Stimulated activated CD4-positive, alpha-beta T cell treated with anti-CD3 and anti-CD28 coated beads, TNF-alpha, amount 100 ng/mL, for 1 hour (primary cell): ENCODE results near the gene ELMO3.
A peak's percentile ranks its signal among the peaks of the same experiment; 100 is the strongest.

Experiments used
- DNase-seq, 3 donors: peaks; one replicate each; pipeline ENCODE4 v3.0.0-alpha.2; 2020; ENCODE audit warnings: low read depth in 3 of 3, low spot score in 1 of 3

The ELMO3 gene

DNA sequence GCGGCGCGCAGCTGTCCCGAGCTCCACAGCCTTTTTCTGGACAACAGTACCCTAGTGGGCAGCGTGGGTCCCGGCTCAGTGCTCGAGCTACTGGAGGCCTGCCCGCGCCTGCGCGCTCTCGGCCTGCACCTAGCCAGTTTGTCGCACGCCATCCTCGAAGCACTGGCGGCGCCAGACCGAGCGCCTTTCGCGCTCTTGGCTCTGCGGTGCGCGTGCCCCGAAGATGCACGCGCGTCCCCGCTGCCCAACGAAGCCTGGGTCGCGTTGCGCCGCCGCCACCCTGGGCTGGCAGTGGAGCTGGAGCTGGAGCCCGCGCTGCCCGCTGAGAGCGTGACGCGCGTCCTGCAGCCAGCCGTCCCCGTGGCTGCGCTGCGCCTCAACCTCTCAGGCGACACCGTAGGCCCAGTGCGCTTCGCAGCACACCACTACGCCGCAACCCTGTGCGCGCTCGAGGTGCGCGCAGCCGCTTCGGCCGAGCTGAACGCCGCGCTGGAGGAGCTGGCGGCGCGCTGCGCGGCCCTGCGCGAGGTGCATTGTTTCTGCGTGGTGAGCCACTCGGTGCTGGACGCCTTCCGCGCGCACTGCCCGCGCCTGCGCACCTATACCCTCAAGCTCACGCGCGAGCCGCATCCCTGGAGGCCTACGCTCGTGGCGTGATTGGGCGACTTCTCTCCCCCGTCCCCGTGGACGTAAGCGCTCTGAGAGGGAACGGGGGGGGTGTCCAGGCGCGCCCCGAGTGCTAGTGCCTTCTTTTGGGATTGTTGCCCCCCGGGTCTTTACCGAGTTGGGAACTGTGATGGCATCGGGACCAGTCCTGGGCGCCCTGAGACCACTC is 35.5 kb upstream of the ELMO3 start:
- no peak for DNase-seq

DNA sequence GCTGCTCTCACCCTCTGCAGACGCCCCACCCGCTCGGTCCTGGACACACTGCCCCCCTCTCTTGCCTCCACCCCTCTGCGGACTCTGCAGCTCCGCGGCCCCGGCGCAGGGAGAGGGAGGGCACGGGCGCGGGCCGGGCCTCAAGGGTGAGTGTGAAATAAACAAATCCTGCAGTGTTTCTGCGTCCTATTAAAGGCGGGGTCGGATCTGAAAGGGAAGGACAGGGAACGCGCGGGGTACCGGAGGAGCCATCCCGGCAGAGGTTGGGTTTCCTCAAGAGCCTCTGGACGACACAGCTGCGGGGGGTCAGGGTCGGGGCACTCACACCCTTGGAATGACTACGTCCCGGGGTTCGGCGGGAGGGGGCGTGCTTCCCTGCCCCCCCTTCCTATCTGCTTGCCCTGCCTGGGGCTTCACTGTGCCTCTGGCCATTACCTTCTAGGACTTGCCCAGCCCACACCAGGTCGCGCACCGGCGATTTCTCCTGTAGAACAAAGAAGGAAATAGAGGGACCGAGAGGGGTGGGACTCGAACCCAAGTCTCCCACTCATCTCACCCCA is 34.9 kb upstream of the ELMO3 start:
- DNase-seq: no peak

DNA sequence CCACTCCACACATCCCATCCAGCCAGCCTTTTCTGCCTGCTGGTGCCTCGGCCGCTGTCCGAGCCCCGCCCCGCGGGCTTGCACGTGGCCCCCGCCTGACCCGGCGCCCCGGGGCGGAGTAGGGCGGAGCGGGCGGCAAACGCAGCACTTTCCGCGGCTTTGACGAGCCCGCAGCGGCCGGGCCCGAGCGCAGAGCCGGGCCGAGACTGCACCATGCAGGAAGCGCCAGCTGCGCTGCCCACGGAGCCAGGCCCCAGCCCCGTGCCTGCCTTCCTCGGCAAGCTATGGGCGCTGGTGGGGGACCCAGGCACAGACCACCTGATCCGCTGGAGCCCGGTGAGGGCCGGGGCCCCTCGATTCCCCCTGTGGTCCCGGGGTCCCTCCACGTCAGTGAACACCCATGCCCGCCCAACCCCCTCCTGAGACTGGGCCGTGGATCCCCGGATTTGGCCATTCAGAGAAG is 34.3 kb upstream of the ELMO3 start, which contains the start of gene HSF4:
HSF4 (plus strand) TSS at position 147 of the 463 bp plus-strand sequence; CDS start at position 214, 67 bp downstream.
- DNase-seq: no peak

DNA sequence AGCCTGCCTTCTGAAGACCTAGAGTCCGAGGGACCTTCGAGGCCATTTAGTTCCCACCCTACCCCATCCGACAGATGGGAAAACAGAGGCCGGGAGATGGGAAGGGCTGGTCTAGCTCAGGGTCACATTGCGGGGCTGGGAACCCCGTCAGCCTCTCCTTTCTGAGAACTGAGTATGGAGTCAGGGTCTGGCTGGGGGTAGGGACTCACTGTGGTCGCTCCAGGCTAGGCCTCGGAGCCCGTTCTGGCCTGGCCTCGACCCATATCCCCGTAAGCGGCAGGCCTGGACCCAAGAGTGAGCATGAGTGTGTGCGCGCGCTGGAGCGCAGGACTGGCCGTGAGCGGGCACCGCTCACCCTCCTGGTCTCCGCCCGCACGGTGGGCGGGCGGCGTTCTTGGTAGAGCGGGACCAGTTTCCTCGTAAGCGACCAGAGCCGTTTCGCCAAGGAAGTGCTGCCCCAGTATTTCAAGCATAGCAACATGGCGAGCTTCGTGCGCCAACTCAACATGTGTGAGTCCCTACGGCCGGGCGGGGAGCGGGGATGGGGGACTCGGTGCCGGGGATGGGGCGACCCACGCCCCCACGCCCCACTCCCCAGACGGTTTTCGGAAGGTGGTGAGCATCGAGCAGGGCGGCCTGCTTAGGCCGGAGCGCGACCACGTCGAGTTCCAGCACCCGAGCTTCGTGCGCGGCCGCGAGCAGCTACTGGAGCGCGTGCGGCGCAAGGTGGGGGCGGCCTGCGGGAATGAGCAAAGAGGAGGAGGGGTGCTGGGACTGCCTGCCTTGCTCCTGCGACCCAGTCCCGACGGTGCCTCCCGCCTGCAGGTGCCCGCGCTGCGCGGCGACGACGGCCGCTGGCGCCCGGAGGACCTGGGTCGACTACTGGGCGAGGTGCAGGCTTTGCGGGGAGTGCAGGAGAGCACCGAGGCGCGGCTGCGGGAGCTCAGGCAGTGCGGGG is 33.5 kb upstream of the ELMO3 start:
- DNase-seq: no peak

DNA sequence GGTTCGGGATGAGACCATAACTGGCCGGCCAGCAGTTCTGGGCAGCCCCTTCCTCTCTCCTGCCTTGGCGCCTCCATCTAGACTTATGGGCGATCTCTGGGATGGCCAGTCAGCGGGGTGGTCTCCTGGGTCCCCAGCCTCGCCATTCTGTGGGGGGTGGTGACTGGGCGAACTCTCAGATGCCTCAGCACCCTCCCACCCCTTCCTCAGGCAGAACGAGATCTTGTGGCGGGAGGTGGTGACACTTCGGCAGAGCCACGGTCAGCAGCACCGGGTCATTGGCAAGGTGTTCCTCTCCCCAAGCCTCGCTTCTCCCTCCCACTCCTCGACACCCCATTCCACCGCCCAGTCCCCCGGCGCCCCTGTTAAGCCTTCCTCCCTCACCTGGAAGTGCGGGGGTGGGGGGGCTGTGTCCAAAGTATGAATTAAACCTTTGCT is 32.8 kb upstream of the ELMO3 start:
- no peak for DNase-seq

DNA sequence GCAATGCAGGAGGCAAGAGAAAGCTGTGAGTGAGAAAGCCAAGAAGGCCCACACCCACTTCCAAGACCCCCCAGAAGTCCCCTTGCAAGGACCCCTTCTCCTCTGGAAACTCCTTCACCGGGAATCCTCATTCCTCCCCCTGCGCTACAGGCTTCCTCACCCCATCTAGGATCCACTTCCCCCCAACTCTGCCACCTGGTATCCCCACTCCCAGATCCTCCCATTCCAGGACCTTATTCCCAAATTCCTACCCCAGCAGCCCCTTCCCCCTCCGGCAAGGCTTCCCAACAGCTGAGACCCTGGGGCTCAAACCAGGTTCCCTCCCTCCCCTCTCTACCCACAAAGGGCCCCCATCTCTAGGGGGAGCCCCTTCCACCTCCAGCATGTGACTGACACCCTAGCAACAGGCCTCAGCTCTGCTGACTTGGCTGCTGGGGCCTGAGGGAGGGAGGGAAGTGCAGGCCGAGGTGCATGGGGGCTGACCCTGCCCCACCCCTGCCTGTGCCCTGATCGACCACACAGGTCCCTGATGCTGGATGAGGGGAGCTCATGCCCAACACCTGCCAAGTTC is 32.2 kb upstream of the ELMO3 start:
- DNase-seq: no peak

DNA sequence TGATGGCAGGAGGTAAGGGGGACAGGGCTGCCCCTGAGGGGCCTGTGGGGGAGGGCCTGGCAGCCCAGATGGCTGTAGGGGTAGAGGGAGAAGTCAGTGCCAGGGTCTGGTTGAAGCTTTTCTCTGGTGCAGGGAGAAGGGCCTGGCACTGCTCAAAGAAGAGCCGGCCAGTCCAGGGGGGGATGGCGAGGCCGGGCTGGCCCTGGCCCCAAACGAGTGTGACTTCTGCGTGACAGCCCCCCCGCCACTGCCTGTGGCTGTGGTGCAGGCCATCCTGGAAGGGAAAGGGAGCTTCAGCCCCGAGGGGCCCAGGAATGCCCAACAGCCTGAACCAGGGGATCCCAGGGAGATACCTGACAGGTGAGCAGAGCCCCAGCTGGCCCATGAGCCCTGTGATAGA is 31.3 kb upstream of the ELMO3 start:
- DNase-seq: no peak

DNA sequence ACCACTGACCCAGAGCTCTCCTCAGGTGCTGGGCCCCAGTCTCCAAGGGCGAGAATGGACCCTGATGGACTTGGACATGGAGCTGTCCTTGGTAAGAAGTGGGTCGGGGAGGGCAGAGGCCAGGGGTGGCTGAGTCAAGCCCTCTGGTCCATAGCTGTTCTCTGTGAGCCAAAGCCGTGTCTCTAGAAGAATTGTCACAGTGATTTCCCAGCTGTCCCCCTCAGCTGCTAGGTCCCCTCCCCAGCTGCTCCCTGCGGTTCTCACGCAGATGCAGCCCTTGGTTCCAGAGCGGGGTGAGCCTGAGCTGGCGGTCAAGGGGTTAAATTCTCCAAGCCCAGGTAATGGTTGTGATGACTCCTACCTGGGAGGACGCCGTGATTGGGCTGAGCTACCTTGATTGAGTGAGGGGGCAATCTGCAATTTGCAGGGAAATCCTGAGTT is 29.9 kb upstream of the ELMO3 start:
- DNase-seq: no peak

DNA sequence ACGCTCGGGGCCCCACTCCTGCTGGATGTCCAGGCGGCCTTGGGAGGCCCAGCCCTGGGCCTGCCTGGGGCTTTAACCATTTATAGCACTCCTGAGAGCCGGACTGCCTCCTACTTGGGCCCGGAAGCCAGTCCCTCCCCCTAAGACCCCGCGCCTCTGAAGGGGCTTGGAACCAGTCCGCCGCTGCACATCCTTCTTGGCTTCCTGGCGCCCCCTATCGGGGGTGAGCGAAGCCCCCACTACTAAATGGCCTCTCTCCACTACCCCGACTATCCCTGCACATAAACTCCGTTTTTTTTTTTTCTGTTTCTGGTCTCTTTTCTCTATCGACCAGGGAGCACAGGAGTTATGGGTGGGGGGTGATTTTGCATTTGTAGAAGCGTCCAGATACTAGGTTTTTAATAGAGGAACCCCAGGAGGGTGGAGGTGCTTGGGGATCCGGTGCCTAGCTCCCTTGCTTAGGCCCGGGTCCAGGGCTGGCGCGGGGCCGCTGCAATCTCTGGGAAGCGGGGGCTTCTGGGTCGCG is 29.2 kb upstream of the ELMO3 start:
- no peak for DNase-seq

DNA sequence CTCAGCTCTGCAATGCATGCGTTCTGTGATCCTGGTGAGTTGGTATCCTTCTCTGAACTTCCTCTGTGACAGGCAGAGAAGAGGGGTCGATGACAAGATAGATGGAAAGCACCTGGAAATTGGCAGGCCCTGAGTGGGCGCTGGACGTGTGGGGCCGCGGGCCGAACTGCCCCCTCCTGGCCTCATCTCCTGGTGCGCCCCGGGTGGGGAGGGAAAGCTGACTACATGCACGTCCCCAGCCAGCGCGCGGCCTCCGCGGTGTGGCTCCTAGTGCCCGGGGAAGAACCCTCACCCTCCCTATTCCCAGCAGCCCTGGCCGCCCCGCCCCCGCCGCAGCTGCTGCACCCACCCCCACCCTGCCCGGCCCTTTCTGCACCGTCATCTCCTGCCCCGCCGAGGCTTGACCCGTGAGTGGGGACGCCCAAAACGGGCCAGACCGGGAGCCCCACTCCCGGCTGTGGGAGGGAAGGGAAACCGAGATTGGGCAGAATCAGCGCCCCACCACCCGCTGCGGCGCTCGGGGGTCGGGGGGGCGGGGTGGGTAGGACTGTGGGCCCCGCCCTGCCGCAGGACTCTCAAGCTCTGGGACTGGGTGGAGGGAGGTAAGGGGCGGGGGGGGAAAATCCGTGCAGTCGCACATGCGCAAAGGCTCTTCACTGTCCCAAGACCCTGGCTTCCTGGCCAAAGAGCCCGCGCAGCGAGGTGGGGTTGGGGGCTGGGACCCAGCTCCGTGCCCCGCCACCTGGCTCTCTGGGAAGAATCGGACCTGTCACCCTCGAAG is 28.6 kb upstream of the ELMO3 start, which contains the start of gene NOL3:
NOL3 (plus strand) TSS at position 371 of the 781 bp plus-strand sequence.
- no peak for DNase-seq

DNA sequence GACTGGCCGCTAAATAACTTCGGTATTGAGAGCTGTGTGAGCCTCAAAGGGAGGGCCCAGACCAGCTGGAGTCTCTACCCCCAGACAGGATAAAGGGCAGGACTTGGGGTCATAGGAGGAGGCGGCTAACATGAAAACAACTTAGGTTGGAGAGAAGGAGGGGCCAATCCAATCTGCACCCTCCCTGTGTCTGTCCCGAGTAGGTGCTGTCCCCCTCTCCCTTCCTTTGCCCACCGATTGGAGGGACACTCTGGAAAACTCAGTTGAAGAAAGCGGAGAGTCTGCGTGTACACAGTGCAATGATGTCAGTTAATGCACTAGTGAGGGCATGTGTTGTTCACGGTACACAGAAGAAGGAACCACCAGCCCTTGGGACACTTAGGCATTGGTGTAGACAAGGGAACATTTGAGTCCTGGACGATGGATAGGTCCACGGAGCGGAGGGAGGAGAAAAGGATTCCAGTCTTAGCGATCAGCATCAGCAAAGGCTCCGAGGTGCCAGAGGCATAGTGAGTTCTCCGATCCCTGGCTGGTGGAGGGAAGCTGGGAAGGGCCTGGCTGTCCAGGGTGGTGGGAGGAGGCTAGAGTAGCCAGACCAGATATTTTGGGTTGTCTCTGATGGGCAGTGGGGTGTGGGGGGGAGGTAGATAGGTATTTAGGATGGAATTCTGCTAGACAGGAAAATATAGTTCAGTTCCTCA is 27.8 kb upstream of the ELMO3 start:
- DNase-seq: no peak

DNA sequence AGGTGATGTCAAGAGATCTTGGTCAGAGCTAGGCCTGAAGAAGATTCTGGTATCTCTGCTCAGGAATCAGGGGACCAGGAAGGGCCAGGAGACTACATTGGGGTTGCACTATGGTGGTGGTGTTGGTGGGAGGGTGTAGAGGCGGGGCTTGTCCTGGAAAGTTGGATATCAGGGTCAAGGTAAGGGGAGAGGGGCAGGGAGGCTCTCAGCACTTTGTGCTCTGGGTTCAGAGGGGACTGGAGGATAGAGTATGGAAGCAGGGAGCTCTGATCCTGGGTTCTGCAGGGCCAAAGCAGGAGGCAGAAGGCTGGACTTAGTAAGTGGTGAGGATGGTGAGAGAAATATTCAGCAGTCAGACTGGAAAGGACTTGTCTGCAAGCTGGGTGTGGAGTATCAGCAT is 25.6 kb upstream of the ELMO3 start:
- DNase-seq: no peak

DNA sequence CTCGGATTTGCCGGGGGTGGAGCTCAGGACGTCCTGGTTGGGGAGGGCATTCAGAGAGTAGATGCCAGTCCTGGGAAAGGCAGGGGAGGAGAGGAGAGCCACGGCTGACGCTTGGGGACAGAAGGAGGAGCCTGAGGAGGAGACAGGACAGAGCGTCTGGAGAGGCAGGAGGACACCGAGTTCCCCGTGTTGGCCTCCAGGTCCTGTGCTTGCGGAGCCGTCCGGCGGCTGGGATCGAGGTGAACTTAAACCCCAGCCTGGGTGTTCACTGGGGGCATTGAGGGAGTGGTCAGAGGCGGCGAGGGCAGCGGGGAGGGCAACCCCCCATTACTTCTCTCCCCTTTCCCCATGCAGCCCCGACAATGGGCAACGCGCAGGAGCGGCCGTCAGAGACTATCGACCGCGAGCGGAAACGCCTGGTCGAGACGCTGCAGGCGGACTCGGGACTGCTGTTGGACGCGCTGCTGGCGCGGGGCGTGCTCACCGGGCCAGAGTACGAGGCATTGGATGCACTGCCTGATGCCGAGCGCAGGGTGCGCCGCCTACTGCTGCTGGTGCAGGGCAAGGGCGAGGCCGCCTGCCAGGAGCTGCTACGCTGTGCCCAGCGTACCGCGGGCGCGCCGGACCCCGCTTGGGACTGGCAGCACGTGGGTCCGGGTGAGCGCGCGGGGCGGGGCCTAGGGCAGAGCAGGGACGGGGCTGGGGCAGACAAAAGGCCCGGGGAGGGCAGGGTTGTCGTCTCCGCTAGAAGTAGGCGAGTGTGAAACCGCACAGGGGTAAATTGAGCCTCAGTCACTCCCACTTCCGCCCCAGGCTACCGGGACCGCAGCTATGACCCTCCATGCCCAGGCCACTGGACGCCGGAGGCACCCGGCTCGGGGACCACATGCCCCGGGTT is 24.9 kb upstream of the ELMO3 start:
- DNase-seq: peak in 1 of 3 donors; percentile 42

DNA sequence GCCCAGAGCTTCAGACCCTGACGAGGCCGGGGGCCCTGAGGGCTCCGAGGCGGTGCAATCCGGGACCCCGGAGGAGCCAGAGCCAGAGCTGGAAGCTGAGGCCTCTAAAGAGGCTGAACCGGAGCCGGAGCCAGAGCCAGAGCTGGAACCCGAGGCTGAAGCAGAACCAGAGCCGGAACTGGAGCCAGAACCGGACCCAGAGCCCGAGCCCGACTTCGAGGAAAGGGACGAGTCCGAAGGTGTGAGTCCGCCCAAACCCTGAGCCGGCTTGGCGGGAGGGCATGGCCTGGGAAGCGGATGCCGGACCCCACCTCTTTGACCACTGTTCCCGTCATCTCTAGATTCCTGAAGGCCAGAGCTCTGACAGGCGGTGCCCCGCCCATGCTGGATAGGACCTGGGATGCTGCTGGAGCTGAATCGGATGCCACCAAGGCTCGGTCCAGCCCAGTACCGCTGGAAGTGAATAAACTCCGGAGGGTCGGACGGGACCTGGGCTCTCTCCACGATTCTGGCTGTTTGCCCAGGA is 24.2 kb upstream of the ELMO3 start:
- DNase-seq: no peak

DNA sequence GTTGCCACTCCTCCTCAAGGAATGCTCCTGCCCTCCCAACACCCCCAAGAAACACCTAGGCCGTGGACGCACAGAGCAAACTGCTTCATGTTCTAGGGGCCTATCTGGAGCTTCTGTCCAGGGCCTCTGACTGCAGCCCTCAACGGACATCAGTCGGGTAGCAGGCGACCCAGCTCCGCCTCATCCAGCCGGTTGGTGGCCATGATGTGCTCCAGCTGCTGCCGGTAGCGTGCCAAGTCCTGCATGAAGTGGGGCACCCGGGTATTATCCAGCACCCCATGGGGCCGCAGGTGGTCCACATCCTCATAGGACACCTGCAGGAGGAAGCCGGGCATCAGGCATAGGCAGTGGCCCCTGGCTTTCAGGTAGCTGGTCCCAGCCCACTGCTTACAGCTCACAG is 22.3 kb upstream of the ELMO3 start:
- no peak for DNase-seq

DNA sequence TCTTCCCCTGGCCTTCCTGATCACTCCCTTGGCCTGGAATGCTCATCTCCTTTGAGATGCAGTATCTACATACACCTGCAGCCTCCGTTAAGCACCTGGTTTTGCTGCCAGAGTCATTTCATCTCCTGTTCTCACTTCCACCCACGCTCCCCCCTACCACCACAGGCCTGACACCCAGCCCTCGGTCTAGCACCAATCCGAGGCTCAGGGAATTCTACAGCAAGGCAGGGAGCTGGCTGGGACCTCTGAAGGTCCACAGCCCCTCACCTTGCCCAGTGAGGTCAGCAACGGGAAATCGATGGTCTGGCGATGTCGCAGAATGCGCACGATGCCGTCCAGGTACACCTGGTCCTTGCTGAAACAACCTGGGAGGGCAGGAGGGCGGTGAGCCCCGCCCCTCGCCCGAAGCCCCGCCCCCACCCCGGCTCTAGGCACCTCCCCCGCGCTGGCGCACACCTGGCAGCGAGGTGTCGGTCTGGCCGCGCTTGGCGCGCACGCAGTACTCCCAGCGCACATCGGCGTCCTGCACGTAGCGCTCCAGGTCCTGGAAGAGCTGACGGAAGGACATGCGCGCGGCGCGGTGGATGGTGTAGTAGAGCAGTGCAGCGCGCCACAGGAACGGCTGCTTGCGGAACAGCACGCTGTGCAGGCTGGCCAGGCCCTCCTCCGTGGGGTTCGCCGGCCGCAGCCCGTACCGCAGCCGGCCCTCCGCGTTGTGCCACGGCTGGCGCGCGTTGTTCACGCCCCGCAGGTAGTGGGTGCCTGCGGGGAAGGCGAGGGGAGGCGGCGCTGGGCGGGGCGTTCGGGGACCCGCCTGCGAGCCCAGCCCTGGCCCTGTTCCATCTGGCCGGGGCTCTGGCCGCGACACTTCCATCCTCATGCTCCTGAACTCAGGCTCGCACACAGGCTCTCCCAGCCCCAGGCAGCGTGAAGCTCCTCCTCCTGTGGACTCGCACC is 20.9 kb upstream of the ELMO3 start:
- no peak for DNase-seq
